B cell (primary cell): Measurements from ENCODE around the gene FIZ1. TPM values are rescaled to one million over a fixed set of nuclear protein-coding genes. Genes with fewer than 3 reads are reported as not detected.

ENCODE experiments used
- ATAC-seq: fragments of 200-7000 bp; cut with Tn5 transposase; one replicate; pipeline ENCODE4 v1.10.0; 2021; ENCODE audit warnings: low read depth, mild to moderate bottlenecking, moderate number of reproducible peaks, moderate library complexity
- CTCF ChIA-PET: fragments of 350-600 bp; sonication (Branson Sonifier 250); formaldehyde crosslinking; loops from one replicate; lab custom pipeline; 2021; ENCODE audit warnings: antibody characterized with exemption, inconsistent platforms; lab: Charles Lee
- POLR2A ChIA-PET: fragments of 350-600 bp; sonication (Branson Sonifier 250); formaldehyde crosslinking; loops from one replicate; lab custom pipeline; 2021; ENCODE audit warnings: antibody characterized with exemption; lab: Charles Lee
- DNase-seq: peaks from one replicate; pipeline ENCODE4 v3.0.0; 2013
- H2AFZ ChIP-seq: 2 replicates; pipeline ENCODE4 v1.6.1; 2012; ENCODE audit warnings: mild to moderate bottlenecking, low read depth, low read length; ENCODE audit not compliant: insufficient read depth, poor library complexity, severe bottlenecking
- H3K27ac ChIP-seq, 2 donors: 1 replicate in 1 of 2; 2 replicates in 1 of 2; pipeline ENCODE4 v1.5.1; 2012 to 2013; ENCODE audit warnings: low read length in 2 of 2, mild to moderate bottlenecking in 2 of 2, moderate library complexity in 1 of 2
- H3K27me3 ChIP-seq, 4 experiments: fragments of 200-600 bp in 1 of 4; sonication (generic) in 1 of 4; replicated peaks in 1 of 4; 1 replicate in 2 of 4; 2 replicates in 2 of 4; pipeline versions ENCODE4 v1.6.1 to v1.7.0; 2013 to 2016; ENCODE audit warnings: low read length in 3 of 4, mild to moderate bottlenecking in 2 of 4, mixed read lengths in 1 of 4, moderate library complexity in 1 of 4; ENCODE audit not compliant: insufficient read depth in 4 of 4, control insufficient read depth in 3 of 4; ENCODE audit errors: control extremely low read depth in 1 of 4
- H3K36me3 ChIP-seq, 2 experiments: replicated peaks in 1 of 2; 1 replicate in 1 of 2; 2 replicates in 1 of 2; pipeline versions ENCODE4 v1.6.1 to v1.7.1; 2013; ENCODE audit warnings: low read length in 1 of 2; ENCODE audit not compliant: insufficient read depth in 2 of 2, control insufficient read depth in 1 of 2; ENCODE audit errors: control extremely low read depth in 1 of 2, extremely low read depth in 1 of 2
- H3K4me1 ChIP-seq, 2 donors: fragments of 200-600 bp in 1 of 2; sonication (generic) in 1 of 2; 1 replicate in 1 of 2; 2 replicates in 1 of 2; pipeline versions ENCODE4 v1.5.1 to v1.6.1; 2013 to 2017; ENCODE audit warnings: low read length in 2 of 2; ENCODE audit not compliant: control insufficient read depth in 2 of 2, insufficient read depth in 2 of 2
- H3K4me2 ChIP-seq: replicated peaks from 2 replicates; pipeline ENCODE3; 2012; ENCODE audit warnings: mild to moderate bottlenecking, low read depth, low read length; ENCODE audit not compliant: poor library complexity, severe bottlenecking
- H3K4me3 ChIP-seq, 5 experiments: fragments of 200-600 bp in 1 of 5; sonication (generic) in 1 of 5; 1 replicate in 3 of 5; 2 replicates in 2 of 5; pipeline versions ENCODE4 v1.5.1 to v1.7.0; 2011 to 2016; ENCODE audit warnings: low read length in 4 of 5, mild to moderate bottlenecking in 4 of 5, low read depth in 2 of 5, control low read depth in 1 of 5, moderate library complexity in 1 of 5; ENCODE audit not compliant: insufficient read depth in 1 of 5; ENCODE audit errors: control extremely low read depth in 1 of 5, extremely low read depth in 1 of 5
- H3K79me2 ChIP-seq: fragments of 200-600 bp; sonication (generic); one replicate; pipeline ENCODE4 v1.6.0; 2016; ENCODE audit warnings: low read length; ENCODE audit not compliant: control insufficient read depth, insufficient read depth
- H3K9ac ChIP-seq: fragments of 200-600 bp; sonication (generic); 2 replicates; pipeline ENCODE4 v1.6.1; 2017; ENCODE audit warnings: mild to moderate bottlenecking, low read length, moderate library complexity
- H3K9me3 ChIP-seq, 3 donors: one replicate each; pipeline versions ENCODE4 v1.6.1 to v1.7.1; 2013; ENCODE audit warnings: low read length in 2 of 3; ENCODE audit not compliant: control insufficient read depth in 2 of 3, insufficient read depth in 1 of 3; ENCODE audit errors: control extremely low read depth in 1 of 3
- H4K20me1 ChIP-seq: 2 replicates; pipeline ENCODE4 v1.6.0; 2012; ENCODE audit warnings: mild to moderate bottlenecking, low read length; ENCODE audit not compliant: insufficient read depth, control insufficient read depth, poor library complexity, severe bottlenecking
- H3K27ac Mint-ChIP-seq: one replicate; pipeline ENCODE4 v1.8.0; 2021; ENCODE audit warnings: mixed read lengths
- H3K27me3 Mint-ChIP-seq: one replicate; pipeline ENCODE4 v1.8.0; 2021; ENCODE audit warnings: mixed read lengths
- H3K4me1 Mint-ChIP-seq: one replicate; pipeline ENCODE4 v1.8.0; 2021; ENCODE audit warnings: mixed read lengths
- H3K4me3 Mint-ChIP-seq: one replicate; pipeline ENCODE4 v1.8.0; 2021; ENCODE audit warnings: mixed read lengths
- H3K9me3 Mint-ChIP-seq: one replicate; pipeline ENCODE4 v1.8.0; 2022; ENCODE audit warnings: mixed read lengths; ENCODE audit not compliant: insufficient read depth
- CTCF ChIP-seq: fragments of 200-600 bp; IDR thresholded peaks from one replicate; pipeline ENCODE4 v1.8.0; 2022; ENCODE audit warnings: antibody characterized with exemption, mild to moderate bottlenecking
- EZH2 ChIP-seq: IDR thresholded peaks from 2 replicates; pipeline ENCODE4 v1.6.1; 2012; ENCODE audit warnings: borderline replicate concordance, low read depth, mild to moderate bottlenecking, moderate library complexity, low read length; ENCODE audit not compliant: insufficient read depth, poor library complexity, severe bottlenecking
- WGBS: methylation state at CpG from one replicate; pipeline ENCODE4 v1.1.5; 2013; ENCODE audit warnings: missing lambda C conversion rate; ENCODE audit not compliant: insufficient coverage; 5-methylcytosine and 5-hydroxymethylcytosine counted together
- intact Hi-C: fragments of 100-400 bp; cut with micrococcal nuclease; formaldehyde crosslinking; loops from one replicate; pipeline ENCODE4 v1.10.0; 2022
- polyA plus RNA-seq: library from polyadenylated mRNA; depleted of rRNA; stranded (reverse); fragments of >200 nt; gene quantifications from 2 replicates; pipeline ENCODE4 v1.2.3, GENCODE V29; 2012
- total RNA-seq, 2 donors: library from RNA; stranded (reverse); fragments of 120-200 nt in 1 of 2; gene quantifications; 1 replicate in 1 of 2; 2 replicates in 1 of 2; pipeline versions ENCODE4 v1.2.3 to v1.2.4, GENCODE V29; 2013 to 2022

Gene FIZ1
- total and polyA plus RNA-seq, 2 donors (not counting 1 experiment from before 2014, with no cell fraction given) = 8.0 to 26.4 TPM

DNA sequence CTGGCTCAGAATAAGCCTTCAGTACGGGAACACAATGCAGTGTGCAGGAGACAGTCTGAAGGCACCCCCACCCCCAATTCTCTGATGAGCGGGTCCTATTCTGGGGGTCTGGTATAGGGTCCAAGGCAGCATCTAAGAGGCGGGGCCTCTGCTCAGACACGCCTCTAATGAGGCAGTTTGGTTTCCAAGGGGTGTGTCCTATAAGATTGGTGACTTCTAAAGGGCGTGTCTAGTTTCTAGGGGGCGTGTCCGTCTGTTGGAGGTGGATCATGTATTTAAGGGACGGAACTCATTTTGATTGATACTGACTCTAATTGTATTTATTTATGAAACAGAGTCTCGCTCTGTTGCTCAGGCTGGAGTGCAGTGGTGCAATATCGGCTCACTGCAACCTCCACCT lies 8.7 kb downstream of the FIZ1 start:
- Mint-ChIP-seq H3K4me3 (no peak overlapping the region), H3K9me3 (no peaks in the 10 kb centered on the region), H3K27ac (no peak overlapping the region), H3K4me1 (peaks cover 18% of the 10 kb centered on the region), H3K27me3 (no peaks in the 10 kb centered on the region)
- Histone ChIP-seq H3K79me2 (no peaks in the 10 kb centered on the region), H3K4me3 (no peak overlapping the region), H2AFZ (no peak overlapping the region), H3K36me3 (peaks cover 0 to 7% of the 10 kb centered on the region in 2 experiments), H3K27ac (no peak overlapping the region), H3K27me3 (no peaks in the 10 kb centered on the region), H3K4me2 (no peak overlapping the region), H3K9ac (no peak overlapping the region), H4K20me1 (no peaks in the 10 kb centered on the region), H3K9me3 (no peaks in the 10 kb centered on the region), H3K4me1 (peaks cover 20 to 25% of the 10 kb centered on the region in 2 donors)
- ATAC-seq (no peak), DNase-seq (no peak)
- POLR2A ChIA-PET = no interaction called here
- CTCF ChIA-PET = no interaction called here
- intact Hi-C loops = no loop called here
- no CpG with 5 or more reads among the region's 10 CpGs for WGBS
- no peak for TF ChIP-seq EZH2
- no peak for TF ChIP-seq CTCF

DNA sequence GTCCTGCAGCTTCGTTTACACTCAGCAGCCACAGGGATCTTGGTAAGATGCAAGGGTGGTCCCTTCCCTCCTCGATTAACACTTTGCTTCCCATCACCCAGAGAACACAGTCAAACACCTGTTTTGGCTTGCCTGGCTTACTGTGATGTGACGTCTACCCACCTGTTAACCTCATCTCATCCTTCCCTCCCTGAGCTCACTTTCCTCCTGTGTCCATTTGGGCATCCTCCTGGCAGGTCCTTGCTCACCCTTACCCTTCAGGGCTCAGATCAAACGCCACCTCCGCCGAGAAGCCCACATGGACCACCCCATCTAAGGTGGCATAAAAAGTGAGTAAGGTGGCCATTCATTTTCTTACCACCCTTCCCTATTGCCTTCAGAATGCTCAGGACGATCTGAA lies 9.2 kb downstream of the FIZ1 start:
- Mint-ChIP-seq H3K27ac (no peak overlapping the region), H3K9me3 (no peaks in the 10 kb centered on the region), H3K27me3 (no peaks in the 10 kb centered on the region), H3K4me1 (peaks cover 22% of the 10 kb centered on the region), H3K4me3 (no peak overlapping the region)
- Histone ChIP-seq H3K9ac (no peak overlapping the region), H3K27ac (no peak overlapping the region), H2AFZ (no peak overlapping the region), H3K36me3 (peaks cover 0 to 3% of the 10 kb centered on the region in 2 experiments), H3K79me2 (no peaks in the 10 kb centered on the region), H3K9me3 (no peaks in the 10 kb centered on the region), H3K4me1 (peaks cover 24 to 27% of the 10 kb centered on the region in 2 donors), H3K4me2 (no peak overlapping the region), H4K20me1 (no peaks in the 10 kb centered on the region), H3K27me3 (no peaks in the 10 kb centered on the region), H3K4me3 (no peak overlapping the region)
- intact Hi-C loops = no loop called here
- POLR2A ChIA-PET = no interaction called here
- ATAC-seq (no peak), DNase-seq (no peak)
- TF ChIP-seq CTCF (no peak), EZH2 (no peak)
- WGBS = 71% methylated on average over 4 of the region's 7 CpGs
- CTCF ChIA-PET = no interaction called here
